ENCODE measurements around the gene DIABLO. TPM values are rescaled to one million over a fixed set of nuclear protein-coding genes. Genes with fewer than 3 reads are reported as not detected.

Gene DIABLO
- total and polyA plus RNA-seq, 9 of the 15 experiments (the other 6 are each of a cell fraction or from before 2014, with no cell fraction given), result 37.3 to 101 (median 80.1) TPM

DNA sequence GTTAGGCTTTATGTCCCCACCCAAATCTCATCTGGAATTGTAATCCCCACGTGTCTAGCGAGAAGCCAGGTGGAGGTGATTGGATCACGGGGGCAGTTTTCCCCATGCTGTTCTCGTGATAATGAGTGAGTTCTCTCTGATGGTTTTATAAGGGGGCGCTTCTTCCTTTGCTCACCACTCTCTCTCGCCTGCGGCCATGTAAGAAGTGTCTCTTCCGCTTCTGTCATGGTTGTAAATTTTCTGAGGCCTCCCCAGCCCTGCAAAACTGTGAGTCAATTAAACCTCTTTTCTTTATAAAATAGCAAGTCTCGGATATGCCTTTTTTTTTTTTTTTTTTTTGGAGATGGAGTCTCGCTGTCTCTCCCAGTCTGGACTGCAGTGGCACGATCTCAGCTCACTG lies 65.1 kb downstream of the DIABLO start:
- in situ Hi-C loops (cut with MboI) (no loop called here), intact Hi-C loops (cut with micrococcal nuclease) (no loop called here)
- no peak for DNase-seq (ENCODE audit: extremely low read depth in 1 of 4, low spot score in 3 of 4)
- Histone ChIP-seq H3K4me2 (ENCODE audit: insufficient read depth, low read length) (no peak overlapping the region), H3K27ac (ENCODE audit: extremely low read depth, low read depth, low read length) (no peak overlapping the region), H4K20me1 (replicated peaks; ENCODE audit: control insufficient read depth, insufficient read depth, low read length) (no peaks in the 10 kb centered on the region), H3K9ac (ENCODE audit: insufficient read depth in 1 of 2, low read depth in 2 of 2, low read length in 2 of 2) (no peak overlapping the region), H3K36me3 (ENCODE audit: control insufficient read depth, insufficient read depth, low read length) (no peaks in the 10 kb centered on the region), H3K4me3 (no peak overlapping the region), H3K9me3 (replicated peaks; ENCODE audit: control insufficient read depth, insufficient read depth, low read depth, low read length) (no peaks in the 10 kb centered on the region), H3K27me3 (ENCODE audit: control insufficient read depth in 2 of 2, insufficient read depth in 2 of 2, low read length in 2 of 2) (peaks cover 7 to 10% of the 10 kb centered on the region in 2 experiments; a peak in 2 of 5 replicates), H3K4me1 (replicated peaks in 1 of 2; ENCODE audit: control insufficient read depth in 2 of 2, insufficient read depth in 2 of 2, low read length in 2 of 2) (peaks cover under 1 to 8% of the 10 kb centered on the region in 2 experiments; a peak in 3 of 5 replicates), H3K9me1 (ENCODE audit: control insufficient read depth, insufficient read depth, low read length) (no peaks in the 10 kb centered on the region), H2AFZ (ENCODE audit: low read depth, low read length) (no peak overlapping the region), H3K79me2 (ENCODE audit: control insufficient read depth, insufficient read depth, low read length) (no peaks in the 10 kb centered on the region)
- no peak for FAIRE-seq
- CTCF ChIA-PET (ENCODE audit: low intra/inter-chr PET ratio), result interaction anchor here (1.4 kb wide), 1 partner anchor 106 kb away, joined by 3 read pairs; no protein-coding TSS in a partner anchor
- POLR2A ChIA-PET, result no interaction called here
- TF ChIP-seq MBD2 (IDR thresholded peaks at IDR 0.05; ENCODE audit: borderline replicate concordance, low read depth), result no peak
- no peak for TF ChIP-seq HOXB6 (CRISPR knock-in tag; IDR thresholded peaks at IDR 0.05; ENCODE audit: borderline replicate concordance)
- no peak for TF ChIP-seq ZNF12 (CRISPR knock-in tag; IDR thresholded peaks at IDR 0.05)
- no peak for TF ChIP-seq ZFP91 (CRISPR knock-in tag; IDR thresholded peaks at IDR 0.05)
- TF ChIP-seq CBX3 (IDR thresholded peaks at IDR 0.05; ENCODE audit: borderline replicate concordance in 1 of 2, low read length in 2 of 2), result no peak
- no peak for TF ChIP-seq HNRNPL (IDR thresholded peaks at IDR 0.05; ENCODE audit: low read depth, low read length)
- TF ChIP-seq, protein P1, sequence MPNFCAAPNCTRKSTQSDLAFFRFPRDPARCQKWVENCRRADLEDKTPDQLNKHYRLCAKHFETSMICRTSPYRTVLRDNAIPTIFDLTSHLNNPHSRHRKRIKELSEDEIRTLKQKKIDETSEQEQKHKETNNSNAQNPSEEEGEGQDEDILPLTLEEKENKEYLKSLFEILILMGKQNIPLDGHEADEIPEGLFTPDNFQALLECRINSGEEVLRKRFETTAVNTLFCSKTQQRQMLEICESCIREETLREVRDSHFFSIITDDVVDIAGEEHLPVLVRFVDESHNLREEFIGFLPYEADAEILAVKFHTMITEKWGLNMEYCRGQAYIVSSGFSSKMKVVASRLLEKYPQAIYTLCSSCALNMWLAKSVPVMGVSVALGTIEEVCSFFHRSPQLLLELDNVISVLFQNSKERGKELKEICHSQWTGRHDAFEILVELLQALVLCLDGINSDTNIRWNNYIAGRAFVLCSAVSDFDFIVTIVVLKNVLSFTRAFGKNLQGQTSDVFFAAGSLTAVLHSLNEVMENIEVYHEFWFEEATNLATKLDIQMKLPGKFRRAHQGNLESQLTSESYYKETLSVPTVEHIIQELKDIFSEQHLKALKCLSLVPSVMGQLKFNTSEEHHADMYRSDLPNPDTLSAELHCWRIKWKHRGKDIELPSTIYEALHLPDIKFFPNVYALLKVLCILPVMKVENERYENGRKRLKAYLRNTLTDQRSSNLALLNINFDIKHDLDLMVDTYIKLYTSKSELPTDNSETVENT (CRISPR knock-in tag; IDR thresholded peaks at IDR 0.05), result no peak
- no peak for TF ChIP-seq CAMTA2 (CRISPR knock-in tag; conservative IDR thresholded peaks at IDR 0.05)
- TF ChIP-seq HNRNPUL1 (IDR thresholded peaks at IDR 0.05; ENCODE audit: low read length), result no peak
- TF ChIP-seq SAFB2 (IDR thresholded peaks at IDR 0.05; ENCODE audit: borderline replicate concordance, low read depth, low read length, severe bottlenecking), result no peak
- TF ChIP-seq ZNF398 (CRISPR knock-in tag; IDR thresholded peaks at IDR 0.05), result no peak
- BruUV-seq (replicated peaks), result no TSS peak
- WGBS (ENCODE audit: insufficient coverage, low coverage, missing lambda C conversion rate), result 23% methylated on average over 8 of the region's 11 CpGs
- ATAC-seq, result no peak
